Measurements from ENCODE around the gene ASPRV1.

GRCh38 chr2:69937968-69938367, 23.5 kb downstream of the ASPRV1 start:
- no peak for TF ChIP-seq CBFB (CRISPR knock-in tag; IDR thresholded peaks at IDR 0.05; ENCODE audit: low read depth)
- no peak for TF ChIP-seq CTCF (IDR thresholded peaks at IDR 0.05)
- TF ChIP-seq ZNF138 (CRISPR knock-in tag; conservative IDR thresholded peaks at IDR 0.05): no peak
- no peak for TF ChIP-seq USF2 (CRISPR knock-in tag; IDR thresholded peaks at IDR 0.05)
